Gastroesophageal sphincter (tissue), 4 donors: ENCODE results near the gene LITAFD. TPM values are rescaled to one million over a fixed set of nuclear protein-coding genes. Genes with fewer than 3 reads are reported as not detected.

ENCODE experiments used
- ATAC-seq: fragments of 150-250 bp; one replicate; pipeline ENCODE4 v1.9.1; 2016; ENCODE audit warnings: mild to moderate bottlenecking, moderate library complexity
- H3K27ac ChIP-seq, 4 donors: fragments of 200-600 bp; sonication (generic) in 3 of 4; 1 replicate in 3 of 4; 2 replicates in 1 of 4; pipeline ENCODE4 v1.5.1; 2016 to 2019
- H3K27me3 ChIP-seq: fragments of 200-600 bp; sonication (generic); one replicate; pipeline ENCODE4 v1.5.1; 2019
- H3K36me3 ChIP-seq, 2 donors: fragments of 200-600 bp; sonication (generic); one replicate each; pipeline ENCODE4 v1.5.1; 2019; ENCODE audit warnings: control low read depth in 1 of 2
- H3K4me1 ChIP-seq, 3 donors: fragments of 200-600 bp; sonication (generic); 1 replicate in 2 of 3; 2 replicates in 1 of 3; pipeline ENCODE4 v1.5.1; 2016 to 2019; ENCODE audit warnings: control low read depth in 2 of 3
- H3K4me3 ChIP-seq, 2 donors: fragments of 200-600 bp; sonication (generic); one replicate each; pipeline ENCODE4 v1.5.1; 2019; ENCODE audit warnings: mild to moderate bottlenecking in 1 of 2, moderate library complexity in 1 of 2
- H3K9me3 ChIP-seq, 3 donors: fragments of 200-600 bp; sonication (generic); one replicate each; pipeline ENCODE4 v1.5.1; 2017 to 2019; ENCODE audit warnings: control low read depth in 2 of 3
- EP300 ChIP-seq: sonication (generic); formaldehyde crosslinking; IDR thresholded peaks from one replicate; pipeline ENCODE4 v1.6.1; 2017; ENCODE audit warnings: antibody characterized with exemption, mild to moderate bottlenecking
- POLR2A ChIP-seq, 2 donors: fragments of 450-650 bp; IDR thresholded peaks; one replicate each; pipeline ENCODE4 v1.6.1; 2017; ENCODE audit warnings: antibody characterized with exemption in 2 of 2, mild to moderate bottlenecking in 2 of 2, moderate library complexity in 1 of 2
- POLR2AphosphoS5 ChIP-seq: sonication (generic); formaldehyde crosslinking; IDR thresholded peaks from one replicate; pipeline ENCODE4 v1.6.1; 2017; ENCODE audit warnings: antibody characterized with exemption
- WGBS, 2 donors: methylation state at CpG; one replicate each; pipeline ENCODE4 v1.1.5; 2018; ENCODE audit warnings: low coverage in 1 of 2; 5-methylcytosine and 5-hydroxymethylcytosine counted together
- total RNA-seq, 4 donors: library from RNA; depleted of rRNA; stranded (reverse); fragments of >200 nt; gene quantifications; one replicate each; pipeline ENCODE4 v1.1.0, GENCODE V29; 2016
- TF ChIP-seq, protein P1 (sequence below), 4 experiments: fragments of 200-600 bp in 2 of 4; fragments of 450-650 bp in 2 of 4; sonication (generic) in 1 of 4; IDR thresholded peaks; one replicate each; pipeline ENCODE4 v1.5.1; 2017 to 2019; ENCODE audit warnings: antibody characterized with exemption in 4 of 4, mild to moderate bottlenecking in 2 of 4, moderate library complexity in 2 of 4

The LITAFD gene
- total RNA-seq, 4 donors from 2014 or later: not detected

DNA sequence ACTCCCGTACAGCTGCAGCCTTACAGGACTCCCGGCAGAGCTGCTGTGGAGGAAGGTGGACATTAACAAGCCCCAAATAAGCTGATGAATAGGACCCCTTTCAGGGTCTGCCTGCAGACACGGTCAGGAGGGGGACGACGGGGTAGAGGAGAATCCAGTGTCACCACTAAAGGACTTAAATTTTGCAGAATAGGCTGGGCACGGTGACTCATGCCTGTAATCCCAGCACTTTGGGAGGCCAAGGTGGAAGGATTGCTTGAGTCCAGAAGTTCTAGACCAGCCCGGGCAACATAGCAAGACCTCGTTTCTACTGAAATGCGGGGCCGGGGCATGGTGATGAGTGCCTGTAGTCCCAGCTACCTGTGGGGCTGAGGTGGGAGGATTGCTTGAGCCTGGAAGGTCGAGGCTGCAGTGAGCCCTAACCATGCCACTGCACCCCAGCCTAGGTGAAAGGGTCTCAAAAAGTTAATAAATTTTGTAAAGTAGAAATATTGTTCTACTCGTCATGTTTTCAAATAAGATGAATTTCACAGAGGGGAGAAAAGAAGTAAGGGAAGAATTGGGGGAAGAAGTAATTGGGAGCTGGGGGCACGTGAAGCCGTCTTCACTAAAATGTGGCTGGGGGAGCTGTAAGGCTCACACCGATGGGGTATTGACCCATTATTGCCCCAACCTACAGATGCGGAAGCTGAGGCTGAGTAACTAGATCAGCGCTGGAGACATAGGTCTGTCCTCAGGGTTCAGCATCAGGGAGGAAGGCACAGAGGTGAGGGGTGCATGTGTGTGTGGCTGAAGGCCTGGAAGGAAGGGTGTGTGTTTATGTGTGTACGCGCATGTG is 4.7 kb downstream of the LITAFD start:
- Histone ChIP-seq H3K9me3 (no peaks in the 10 kb centered on the region), H3K27ac (no peak overlapping the region), H3K27me3 (peaks cover 38% of the 10 kb centered on the region), H3K36me3 (peaks cover 0 to 28% of the 10 kb centered on the region in 2 donors), H3K4me1 (peaks cover 0 to 27% (median 7%) of the 10 kb centered on the region in 3 donors), H3K4me3 (no peak overlapping the region)
- WGBS, 2 donors: 67 to 74% methylated on average over 11 to 13 of the region's 19 CpGs
- no peak for ATAC-seq
- TF ChIP-seq, protein P1, sequence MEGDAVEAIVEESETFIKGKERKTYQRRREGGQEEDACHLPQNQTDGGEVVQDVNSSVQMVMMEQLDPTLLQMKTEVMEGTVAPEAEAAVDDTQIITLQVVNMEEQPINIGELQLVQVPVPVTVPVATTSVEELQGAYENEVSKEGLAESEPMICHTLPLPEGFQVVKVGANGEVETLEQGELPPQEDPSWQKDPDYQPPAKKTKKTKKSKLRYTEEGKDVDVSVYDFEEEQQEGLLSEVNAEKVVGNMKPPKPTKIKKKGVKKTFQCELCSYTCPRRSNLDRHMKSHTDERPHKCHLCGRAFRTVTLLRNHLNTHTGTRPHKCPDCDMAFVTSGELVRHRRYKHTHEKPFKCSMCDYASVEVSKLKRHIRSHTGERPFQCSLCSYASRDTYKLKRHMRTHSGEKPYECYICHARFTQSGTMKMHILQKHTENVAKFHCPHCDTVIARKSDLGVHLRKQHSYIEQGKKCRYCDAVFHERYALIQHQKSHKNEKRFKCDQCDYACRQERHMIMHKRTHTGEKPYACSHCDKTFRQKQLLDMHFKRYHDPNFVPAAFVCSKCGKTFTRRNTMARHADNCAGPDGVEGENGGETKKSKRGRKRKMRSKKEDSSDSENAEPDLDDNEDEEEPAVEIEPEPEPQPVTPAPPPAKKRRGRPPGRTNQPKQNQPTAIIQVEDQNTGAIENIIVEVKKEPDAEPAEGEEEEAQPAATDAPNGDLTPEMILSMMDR (IDR thresholded peaks at IDR 0.05): no peak
- no peak for TF ChIP-seq POLR2A (IDR thresholded peaks at IDR 0.05)
- no peak for TF ChIP-seq POLR2AphosphoS5
- no peak for TF ChIP-seq EP300

DNA sequence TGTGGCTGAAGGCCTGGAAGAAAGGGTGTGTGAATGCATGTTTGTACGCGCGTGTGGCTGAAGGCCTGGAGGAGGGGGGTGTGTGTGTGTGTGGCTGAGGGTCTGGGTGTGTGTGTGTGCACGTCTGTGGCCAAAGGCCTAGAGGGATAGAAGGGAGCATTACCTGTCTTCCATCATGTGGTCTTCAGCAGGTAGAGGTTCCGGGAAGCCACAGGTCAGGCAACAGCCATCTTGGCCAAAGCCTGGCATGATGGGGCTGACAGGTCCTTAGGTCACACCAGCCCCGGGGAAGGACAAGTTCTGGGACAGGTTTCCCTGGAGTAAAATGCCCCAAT is 5.2 kb downstream of the LITAFD start:
- TF ChIP-seq, protein P1 (IDR thresholded peaks at IDR 0.05): no peak
- TF ChIP-seq POLR2AphosphoS5 (no peak), POLR2A (IDR thresholded peaks at IDR 0.05) (no peak), EP300 (no peak)
- H3K27ac ChIP-seq: no peak overlapping the region
- H3K27me3 ChIP-seq: peaks cover 33% of the 10 kb centered on the region
- ATAC-seq: no peak
- no peak overlapping the region for H3K4me3 ChIP-seq
- no peaks in the 10 kb centered on the region for H3K9me3 ChIP-seq
- H3K36me3 ChIP-seq: peaks cover 0 to 34% of the 10 kb centered on the region in 2 donors
- 78% methylated on average over 4 of the region's 6 CpGs; no CpG with 5 or more reads in 1 of the 2 donors for WGBS, 2 donors
- peaks cover 0 to 27% (median 7%) of the 10 kb centered on the region in 3 donors for H3K4me1 ChIP-seq

DNA sequence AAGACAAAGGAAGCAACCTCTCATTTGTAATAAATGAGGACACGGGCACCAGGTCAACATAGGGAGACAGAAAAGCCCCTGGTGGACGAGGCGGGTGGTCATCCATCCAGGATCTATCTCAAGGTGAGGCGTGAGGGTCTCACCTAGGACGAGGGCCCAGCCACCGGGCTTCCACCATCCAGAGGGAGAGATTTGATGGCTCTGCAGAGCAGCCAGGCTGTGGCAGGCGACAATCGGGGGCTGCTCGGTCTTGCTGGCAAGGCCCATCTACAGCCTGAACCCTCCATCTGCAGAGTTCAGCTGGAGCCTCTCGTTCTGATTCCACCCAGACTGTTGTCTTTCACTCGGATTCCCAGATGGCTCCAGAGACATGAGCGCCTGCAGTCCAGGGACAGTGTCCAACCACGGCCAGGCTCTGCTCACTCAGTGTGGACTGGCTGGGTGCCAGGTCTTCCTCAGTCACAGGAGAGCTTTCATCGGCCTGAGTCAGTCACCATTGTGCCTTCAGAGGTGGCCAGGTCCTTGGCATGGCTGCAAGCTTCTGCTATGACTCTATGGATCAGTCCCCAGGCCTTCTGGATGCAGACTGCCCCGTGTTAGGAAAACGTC is 5.9 kb downstream of the LITAFD start:
- peak; percentile 59 for ATAC-seq
- Histone ChIP-seq H3K9me3 (no peaks in the 10 kb centered on the region), H3K27ac (peak overlapping the region in 1 of 4 donors; percentile 27), H3K27me3 (peaks cover 26% of the 10 kb centered on the region), H3K36me3 (peaks cover 0 to 41% of the 10 kb centered on the region in 2 donors), H3K4me3 (no peak overlapping the region), H3K4me1 (peaks cover 0 to 27% (median 7%) of the 10 kb centered on the region in 3 donors)
- 60 to 95% methylated on average over 1 to 6 of the region's 16 CpGs for whole genome bisulfite sequencing, 2 donors
- TF ChIP-seq POLR2AphosphoS5 (no peak), EP300 (no peak), POLR2A (IDR thresholded peaks at IDR 0.05) (no peak)
- TF ChIP-seq, protein P1 (IDR thresholded peaks at IDR 0.05): no peak

DNA sequence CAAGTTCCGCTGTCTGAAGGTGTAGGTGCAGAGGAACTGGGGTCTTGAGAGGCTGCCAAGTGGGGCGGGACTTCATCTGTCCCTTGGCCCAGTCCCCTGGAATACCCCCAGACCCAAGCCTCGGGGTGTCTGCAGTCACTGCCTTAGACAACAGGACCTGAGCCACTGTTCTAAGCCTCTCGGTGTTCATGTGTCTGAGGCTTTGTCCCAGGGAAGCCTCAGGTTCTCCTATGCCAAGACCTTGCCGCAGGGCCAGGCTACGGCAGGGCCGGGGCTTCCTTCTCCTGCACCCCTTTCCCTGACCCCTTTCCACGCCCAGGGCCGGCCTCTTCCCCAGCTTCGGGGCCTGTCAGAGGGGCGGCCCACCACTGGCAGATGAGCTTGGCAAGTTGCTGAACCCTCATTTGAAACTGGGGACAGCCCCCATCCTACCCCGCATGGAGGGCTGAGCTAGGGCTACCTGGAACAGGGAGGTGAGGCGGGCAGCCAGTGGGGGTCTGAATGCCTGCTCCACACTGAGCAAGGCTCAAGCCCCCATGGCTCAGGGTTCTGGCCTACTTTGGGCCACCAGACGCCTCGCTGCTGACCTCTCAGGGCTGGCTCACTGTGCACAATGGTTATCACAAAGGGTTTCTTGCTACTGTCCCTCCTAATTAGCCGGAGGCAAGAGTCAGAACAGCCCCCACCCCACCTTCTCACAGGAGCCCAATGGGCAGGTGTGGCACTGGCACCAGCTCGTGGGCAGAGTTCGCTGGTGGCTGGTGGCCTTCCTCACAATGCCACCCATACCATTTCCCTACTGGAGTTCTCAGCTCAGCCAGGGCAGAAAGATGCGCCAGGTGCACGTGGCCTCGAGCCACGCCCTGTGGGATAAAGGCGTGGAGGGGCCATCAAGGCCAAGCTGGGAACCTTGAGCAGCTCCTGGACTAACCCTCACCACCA is 7.1 kb downstream of the LITAFD start:
- Histone ChIP-seq H3K27me3 (peaks cover 14% of the 10 kb centered on the region), H3K4me1 (peaks cover 0 to 27% (median 7%) of the 10 kb centered on the region in 3 donors), H3K9me3 (no peaks in the 10 kb centered on the region), H3K4me3 (no peak overlapping the region), H3K36me3 (peaks cover 0 to 52% of the 10 kb centered on the region in 2 donors), H3K27ac (no peak overlapping the region)
- ATAC-seq: no peak
- TF ChIP-seq POLR2A (IDR thresholded peaks at IDR 0.05) (no peak), POLR2AphosphoS5 (no peak), EP300 (no peak)
- TF ChIP-seq, protein P1 (IDR thresholded peaks at IDR 0.05): no peak
- 73 to 90% methylated on average over 3 of the region's 23 CpGs for WGBS, 2 donors
